Thyroid gland (tissue), 4 donors: ENCODE data around the gene GNAI1.

Experiments
- CTCF ChIP-seq, 6 experiments: fragments of 200-600 bp in 3 of 6; fragments of 450-650 bp in 3 of 6; sonication (generic) in 3 of 6; IDR thresholded peaks; one replicate each; pipeline ENCODE4 v1.5.1; 2016 to 2019; ENCODE audit warnings: antibody characterized with exemption in 6 of 6, mild to moderate bottlenecking in 2 of 6, inconsistent platforms in 1 of 6, moderate library complexity in 1 of 6
- POLR2A ChIP-seq, 2 donors: fragments of 450-650 bp; IDR thresholded peaks; one replicate each; pipeline ENCODE4 v1.6.1; 2017; ENCODE audit warnings: antibody characterized with exemption in 2 of 2, mild to moderate bottlenecking in 2 of 2, moderate library complexity in 1 of 2

- TF ChIP-seq CTCF (IDR thresholded peaks at IDR 0.05) (no peak), POLR2A (IDR thresholded peaks at IDR 0.05) (no peak)
Measured at GRCh38 chr7:80153446-80153845, 18.8 kb downstream of the GNAI1 start.
